NOMO-1 treated with DMSO at 0.1 percent for 48 hours (cell line): ENCODE data around the gene OSTM1.
"Not testable (repeated sequence)": the region's sequence is repeated elsewhere in the genome, so short reads cannot be mapped to it uniquely, and the experiment has no call there.

ENCODE experiments used
- DNase-seq: peaks from one replicate; lab custom pipeline; 2025; ENCODE audit not compliant: unreplicated experiment; lab: John Stamatoyannopoulos, UW

The OSTM1 gene

GRCh38 chr6:108024427-108025073, 50.0 kb downstream of the OSTM1 start:
- no peak for DNase-seq

DNA sequence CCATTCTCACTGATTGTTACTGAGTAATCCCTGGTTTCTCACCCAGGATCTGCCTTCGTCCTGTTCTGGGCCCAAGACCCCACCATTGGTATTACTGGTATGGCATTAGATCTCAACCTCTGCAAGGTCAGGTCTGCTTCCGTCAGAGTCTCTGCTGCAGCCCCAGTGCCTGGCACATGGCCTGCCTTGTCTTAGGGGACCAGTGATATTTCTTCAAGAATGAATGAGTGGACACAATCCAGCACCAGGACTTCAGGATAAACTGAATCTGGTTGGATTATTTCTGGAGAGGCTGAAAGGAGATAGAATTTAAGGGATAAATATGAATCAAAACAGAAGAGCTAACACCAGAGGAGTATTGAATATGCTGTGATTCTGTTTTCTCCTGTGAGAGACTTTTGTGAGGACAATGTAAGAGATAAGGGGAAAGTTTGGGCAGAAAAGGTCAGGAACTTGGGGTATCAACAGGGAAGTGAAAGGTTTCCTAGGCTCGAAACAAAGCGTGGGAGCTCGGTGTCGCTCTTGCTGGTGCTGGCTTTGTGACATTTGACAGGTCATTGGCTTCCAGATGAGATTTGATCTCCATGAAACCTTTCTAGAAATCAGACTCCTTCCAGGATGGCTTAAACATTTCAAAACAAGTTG, 53.9 kb downstream of the OSTM1 start:
- no peak for DNase-seq

GRCh38 chr6:108016283-108016682, 58.3 kb downstream of the OSTM1 start:
- DNase-seq: not testable (repeated sequence)

GRCh38 chr6:108013787-108014439, 60.6 kb downstream of the OSTM1 start:
- no peak for DNase-seq

DNA sequence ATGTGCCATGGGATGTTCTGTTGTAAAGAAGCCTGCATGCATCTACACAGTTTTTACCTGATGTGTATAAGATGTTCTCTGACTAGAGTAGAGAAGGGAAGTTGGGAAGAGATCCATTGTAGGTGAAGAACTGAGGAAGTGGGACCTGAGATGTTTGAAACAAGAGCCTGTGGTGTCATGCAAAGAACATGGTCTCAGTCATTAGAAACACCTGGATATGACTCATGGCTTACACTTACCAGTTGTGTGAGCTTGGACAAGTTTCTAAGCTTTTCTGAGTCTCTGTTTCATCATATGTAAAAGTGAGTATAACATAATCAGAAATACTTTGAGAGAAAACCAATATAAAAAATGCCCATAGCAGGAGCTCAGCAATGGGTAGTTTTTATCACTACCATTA, 64.6 kb downstream of the OSTM1 start:
- no peak for DNase-seq

DNA sequence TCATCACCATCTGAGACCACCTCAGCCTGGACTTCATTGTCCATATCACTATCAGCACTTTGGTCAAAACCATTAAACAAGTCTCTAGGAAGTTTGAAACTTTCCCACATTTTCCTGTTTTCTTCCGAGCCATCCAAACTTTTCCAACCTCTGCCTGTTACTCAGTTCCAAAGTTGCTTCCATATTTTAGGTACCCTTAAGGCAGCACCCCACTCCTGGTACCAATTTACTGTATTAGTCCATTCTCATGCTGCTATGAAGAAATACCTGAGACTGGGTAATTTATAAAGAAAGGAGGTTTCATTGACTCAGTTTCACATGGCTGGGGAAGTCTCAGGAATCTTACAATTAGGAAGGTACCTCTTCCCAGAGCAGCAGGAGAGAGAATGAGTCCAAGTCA, 65.3 kb downstream of the OSTM1 start:
- not testable (repeated sequence) for DNase-seq

GRCh38 chr6:108008363-108008762, 66.2 kb downstream of the OSTM1 start:
- DNase-seq: no peak

DNA sequence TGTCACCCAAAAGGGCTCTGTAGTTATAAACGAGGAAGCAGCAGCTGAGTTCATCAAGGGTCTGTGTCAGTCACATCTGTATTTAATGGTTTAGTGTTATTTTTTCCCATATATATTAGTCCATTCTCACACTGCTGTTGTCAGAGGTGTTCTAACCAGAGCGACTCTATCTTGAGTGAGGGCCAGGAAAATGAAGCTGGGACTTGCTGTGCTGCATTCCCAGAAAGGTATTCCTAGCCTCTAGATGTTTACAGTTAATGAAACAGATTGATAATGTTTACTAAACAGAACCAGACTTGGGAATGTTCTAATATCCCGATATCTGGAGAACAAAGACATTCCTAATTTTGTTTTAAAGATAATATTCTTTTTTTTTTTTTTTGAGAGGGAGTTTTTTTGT, 68.6 kb downstream of the OSTM1 start:
- DNase-seq: no peak

DNA sequence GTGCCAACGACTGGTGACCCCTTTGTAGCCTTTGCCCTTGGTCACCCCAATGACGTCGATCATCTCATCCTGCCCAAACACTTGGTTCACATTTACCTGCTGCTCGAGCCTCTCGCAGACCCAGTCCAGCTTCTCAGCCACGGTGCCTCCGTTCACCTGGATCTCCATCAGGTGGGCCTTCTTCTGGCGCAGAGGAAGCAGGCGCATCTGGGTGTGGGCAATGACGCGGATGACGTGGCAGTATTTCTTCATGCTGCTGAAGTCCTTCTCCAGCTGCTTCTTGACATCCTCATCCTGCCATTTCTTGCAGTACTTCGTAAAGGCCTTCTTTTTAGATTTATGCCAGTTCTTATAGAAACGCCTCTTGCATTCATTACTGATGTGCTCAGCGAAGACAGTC, 69.7 kb downstream of the OSTM1 start:
- no peak for DNase-seq

DNA sequence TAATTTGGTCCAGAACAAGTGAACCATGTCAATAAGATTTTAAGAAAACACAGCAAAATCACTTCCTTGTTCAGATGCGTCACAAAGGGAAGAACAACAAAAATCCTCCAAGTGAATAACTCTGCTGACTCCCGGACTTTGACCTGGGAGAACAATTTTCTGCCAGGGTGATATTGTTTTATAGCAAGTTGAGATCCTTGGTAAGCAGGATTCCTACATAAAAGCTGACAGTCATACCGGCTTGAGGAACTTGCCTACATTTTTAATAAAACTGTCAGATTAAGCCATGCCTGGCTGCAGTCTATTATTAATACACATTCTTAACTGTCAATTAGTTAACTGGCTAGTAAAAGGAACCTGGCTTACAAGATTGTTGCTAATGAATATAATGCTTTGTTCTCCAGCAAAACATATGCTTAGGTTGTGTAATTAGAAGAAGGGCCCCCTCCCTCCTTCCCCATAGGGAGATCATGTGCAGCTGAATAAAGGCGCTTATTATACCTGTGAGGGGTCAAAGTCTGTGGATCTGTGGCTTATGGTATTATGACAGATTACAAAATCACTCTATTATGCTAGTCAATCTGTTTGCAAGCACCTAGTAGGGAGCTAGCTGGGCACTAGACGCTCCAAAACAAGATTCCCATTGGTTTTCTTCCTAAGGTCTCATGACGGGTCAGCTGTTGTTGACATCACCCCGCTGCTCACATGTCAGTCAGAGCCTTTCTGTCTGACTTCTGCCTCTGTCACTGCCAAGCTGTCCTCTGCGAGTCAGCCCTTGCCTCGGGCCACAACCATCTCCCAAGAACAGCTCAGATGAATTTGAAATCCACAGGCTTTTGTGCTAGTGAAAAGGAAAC, 71.9 kb downstream of the OSTM1 start:
- peak; percentile 36 for DNase-seq

- DNase-seq: no peak
These were observed 72.8 kb downstream of the OSTM1 start for GRCh38 chr6:108001696-108002231.

- not testable (repeated sequence) for DNase-seq
These were observed 74.3 kb downstream of the OSTM1 start for GRCh38 chr6:108000259-108000658.

DNA sequence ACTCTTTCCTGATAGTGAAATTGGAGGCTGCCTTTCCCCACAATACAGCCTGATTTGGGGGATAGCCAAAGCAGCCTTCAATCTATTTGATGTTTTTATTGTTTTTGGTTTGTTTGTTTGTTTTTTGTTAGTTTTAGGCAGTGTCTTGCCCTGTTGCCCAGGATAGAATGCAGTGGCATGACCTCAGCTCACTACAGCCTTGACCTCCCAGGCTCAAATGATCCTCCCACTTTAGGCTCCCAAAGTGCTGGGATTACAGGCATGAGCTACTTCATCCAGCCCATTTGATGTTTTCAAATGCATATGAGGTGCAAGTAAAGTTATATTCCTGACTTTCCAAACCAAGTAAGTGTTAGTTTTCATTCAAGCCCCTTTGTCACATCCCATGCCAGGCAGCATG, 75.2 kb downstream of the OSTM1 start:
- DNase-seq: no peak

GRCh38 chr6:107991772-107992550, 82.6 kb downstream of the OSTM1 start:
- DNase-seq: no peak
